NT2/D1 (cell line): ENCODE data around the gene FAM174B.

Experiments used
- DNase-seq: peaks from one replicate; pipeline ENCODE4 v3.0.0-alpha.2; 2011; ENCODE audit warnings: low read depth, low spot score
- H3K27me3 ChIP-seq: 2 replicates; pipeline ENCODE4 v1.6.0; 2011; ENCODE audit warnings: mild to moderate bottlenecking; ENCODE audit not compliant: insufficient read length, insufficient read depth
- H3K36me3 ChIP-seq: 2 replicates; pipeline ENCODE4 v1.6.1; 2011; ENCODE audit warnings: mild to moderate bottlenecking, low read length, mixed read lengths; ENCODE audit not compliant: insufficient read depth, insufficient read length
- H3K4me1 ChIP-seq: 2 replicates; pipeline ENCODE4 v1.5.1; 2011; ENCODE audit not compliant: insufficient read depth, insufficient read length
- H3K4me3 ChIP-seq: 2 replicates; pipeline ENCODE4 v1.5.1; 2011; ENCODE audit warnings: low read depth; ENCODE audit not compliant: insufficient read length
- H3K9ac ChIP-seq: 2 replicates; pipeline ENCODE4 v1.6.0; 2011; ENCODE audit warnings: low read depth; ENCODE audit not compliant: insufficient read length
- H3K9me3 ChIP-seq: 2 replicates; pipeline ENCODE4 v1.5.1; 2011; ENCODE audit warnings: mild to moderate bottlenecking, low read length; ENCODE audit not compliant: insufficient read depth
- SUZ12 ChIP-seq: IDR thresholded peaks from 2 replicates; pipeline ENCODE4 v1.6.1; 2011; ENCODE audit not compliant: insufficient read length, insufficient read depth; ENCODE audit errors: extremely low read depth
- YY1 ChIP-seq: IDR thresholded peaks from 2 replicates; pipeline ENCODE4 v1.6.1; 2011; ENCODE audit not compliant: insufficient read length, insufficient read depth
- ZNF274 ChIP-seq: IDR thresholded peaks from 2 replicates; pipeline ENCODE4 v1.6.1; 2011; ENCODE audit warnings: mild to moderate bottlenecking, low read depth, low read length

FAM174B gene

DNA sequence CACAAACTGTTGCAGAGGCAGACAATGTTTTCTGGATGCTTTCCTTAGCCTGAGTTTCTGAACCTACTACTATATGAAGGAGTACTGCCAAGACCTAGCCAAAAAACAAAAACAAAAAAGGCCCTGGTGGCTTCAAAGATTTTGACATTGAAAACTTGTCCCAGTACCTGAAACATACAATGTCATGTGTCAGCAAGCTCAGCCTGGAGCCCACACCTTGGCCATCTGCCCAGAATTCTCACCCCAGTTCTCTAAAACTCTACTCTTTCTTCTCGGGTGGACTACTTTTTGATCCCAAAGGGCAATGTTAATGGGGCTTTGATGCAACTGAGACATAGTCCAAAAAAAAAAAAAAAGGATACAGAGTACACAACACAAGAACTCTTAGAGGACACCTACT, 81.4 kb downstream of the FAM174B start:
- H3K9me3 ChIP-seq, result no peaks in the 10 kb centered on the region
- H3K36me3 ChIP-seq, result no peaks in the 10 kb centered on the region
- TF ChIP-seq YY1, result no peak
- no peak for TF ChIP-seq ZNF274
- TF ChIP-seq SUZ12, result no peak
- H3K4me1 ChIP-seq, result no peaks in the 10 kb centered on the region
- no peak overlapping the region for H3K4me3 ChIP-seq
- H3K27me3 ChIP-seq, result no peaks in the 10 kb centered on the region
- H3K9ac ChIP-seq, result no peak overlapping the region
- no peak for DNase-seq

- H3K4me3 ChIP-seq, result no peak overlapping the region
- no peaks in the 10 kb centered on the region for H3K36me3 ChIP-seq
- no peak overlapping the region for H3K9ac ChIP-seq
- DNase-seq, result no peak
- H3K27me3 ChIP-seq, result no peaks in the 10 kb centered on the region
- H3K4me1 ChIP-seq, result no peaks in the 10 kb centered on the region
- H3K9me3 ChIP-seq, result peaks cover 4% of the 10 kb centered on the region; the same call in 1 of the 2 replicates
- TF ChIP-seq SUZ12, result no peak
- no peak for TF ChIP-seq ZNF274
- TF ChIP-seq YY1, result no peak
Observed at GRCh38 chr15:92571824-92572223, 83.8 kb downstream of the FAM174B start.

DNA sequence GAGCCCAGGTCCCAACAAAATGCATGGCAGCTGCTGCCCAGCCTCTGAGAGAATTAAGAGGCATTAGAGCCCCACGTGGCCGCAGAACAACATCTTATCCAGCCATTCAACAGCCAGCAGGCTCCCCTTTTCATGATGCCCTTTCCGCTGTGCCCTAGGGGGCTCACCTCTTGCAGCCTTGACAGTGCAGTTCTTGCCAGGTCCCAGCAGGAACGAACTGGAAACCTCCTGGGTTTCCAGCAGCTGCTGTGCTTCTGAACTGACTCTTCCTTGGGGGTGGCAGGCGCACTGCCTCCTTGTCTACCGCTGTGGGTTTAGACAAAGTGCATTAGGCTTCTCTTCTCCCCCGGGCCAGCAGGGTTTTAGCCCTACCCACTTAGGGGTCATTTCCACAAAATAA, 85.2 kb downstream of the FAM174B start:
- Histone ChIP-seq H3K4me1 (no peaks in the 10 kb centered on the region), H3K27me3 (no peaks in the 10 kb centered on the region), H3K4me3 (no peak overlapping the region), H3K36me3 (no peaks in the 10 kb centered on the region), H3K9ac (no peak overlapping the region), H3K9me3 (peaks cover 4% of the 10 kb centered on the region; the same call in 1 of the 2 replicates)
- TF ChIP-seq SUZ12 (no peak), YY1 (no peak), ZNF274 (no peak)
- DNase-seq, result no peak

DNA sequence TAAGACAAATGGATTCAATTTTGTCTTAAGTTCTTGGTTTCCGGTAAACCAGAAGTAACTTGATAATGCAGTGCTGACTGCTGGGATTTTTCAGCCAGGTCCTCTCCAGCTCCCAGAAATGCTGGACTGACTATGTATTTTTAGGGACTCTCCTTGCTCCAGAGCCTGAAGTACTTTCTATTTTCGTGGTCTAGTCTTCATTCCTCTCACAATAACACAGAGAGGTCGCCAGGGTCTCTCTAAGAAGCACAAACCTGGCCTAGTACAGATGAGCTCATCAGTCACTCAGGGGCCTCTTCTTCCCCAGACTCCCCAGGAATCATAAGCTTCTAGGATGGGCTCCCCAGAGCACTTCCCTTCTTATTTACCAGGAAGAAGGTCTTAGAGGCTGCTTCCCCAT, 85.8 kb downstream of the FAM174B start:
- no peaks in the 10 kb centered on the region for H3K36me3 ChIP-seq
- peaks cover 4% of the 10 kb centered on the region; the same call in 1 of the 2 replicates for H3K9me3 ChIP-seq
- TF ChIP-seq YY1 (no peak), SUZ12 (no peak), ZNF274 (no peak)
- no peak for DNase-seq
- no peak overlapping the region for H3K9ac ChIP-seq
- no peaks in the 10 kb centered on the region for H3K27me3 ChIP-seq
- no peaks in the 10 kb centered on the region for H3K4me1 ChIP-seq
- H3K4me3 ChIP-seq, result no peak overlapping the region
